IMR-90 (cell line): ENCODE results near the gene MICB.

ENCODE experiments used
- BHLHE40 ChIP-seq: fragments of 150-350 bp; IDR thresholded peaks from 2 replicates; pipeline ENCODE4 v1.6.1; 2016; ENCODE audit warnings: mild to moderate bottlenecking, low read depth, low read length
- CEBPB ChIP-seq: IDR thresholded peaks from 2 replicates; pipeline ENCODE4 v1.6.1; 2012; ENCODE audit warnings: low read depth, low read length, improper control_type of control experiment
- CHD1 ChIP-seq: IDR thresholded peaks from 2 replicates; pipeline ENCODE4 v1.6.1; 2012; ENCODE audit warnings: low read depth, low read length, improper control_type of control experiment
- FOS ChIP-seq: fragments of 150-350 bp; IDR thresholded peaks from 2 replicates; pipeline ENCODE4 v1.6.1; 2016; ENCODE audit warnings: low read depth, low read length
- MAFK ChIP-seq: IDR thresholded peaks from 2 replicates; pipeline ENCODE4 v1.6.1; 2012; ENCODE audit warnings: low read depth, low read length, improper control_type of control experiment
- MAZ ChIP-seq: IDR thresholded peaks from 2 replicates; pipeline ENCODE4 v1.6.1; 2012; ENCODE audit warnings: low read depth, mild to moderate bottlenecking, low read length, improper control_type of control experiment, moderate library complexity, borderline replicate concordance
- MXI1 ChIP-seq: IDR thresholded peaks from 2 replicates; pipeline ENCODE4 v1.6.1; 2012; ENCODE audit warnings: low read depth, mild to moderate bottlenecking, low read length, moderate library complexity, borderline replicate concordance
- NFE2L2 ChIP-seq: fragments of 150-350 bp; IDR thresholded peaks from 2 replicates; pipeline ENCODE4 v1.6.1; 2016; ENCODE audit warnings: low read depth, mild to moderate bottlenecking, low read length
- POLR2A ChIP-seq: IDR thresholded peaks from 2 replicates; pipeline ENCODE4 v1.6.1; 2012; ENCODE audit warnings: mild to moderate bottlenecking, low read depth, low read length
- RAD21 ChIP-seq: IDR thresholded peaks from 2 replicates; pipeline ENCODE4 v1.6.1; 2012; ENCODE audit warnings: low read length, improper control_type of control experiment
- RCOR1 ChIP-seq: IDR thresholded peaks from 2 replicates; pipeline ENCODE4 v1.6.1; 2012; ENCODE audit warnings: mild to moderate bottlenecking, low read length, improper control_type of control experiment; ENCODE audit not compliant: insufficient replicate concordance
- RFX5 ChIP-seq: IDR thresholded peaks from 2 replicates; pipeline ENCODE4 v1.8.0; 2012; ENCODE audit warnings: low read depth, mild to moderate bottlenecking, low read length, moderate library complexity
- TF ChIP-seq, protein P1 (sequence below): conservative IDR thresholded peaks from 2 replicates; pipeline ENCODE4 v1.5.1; 2012; ENCODE audit warnings: mild to moderate bottlenecking, low read depth, low read length, improper control_type of control experiment
- TF ChIP-seq, protein P2 (sequence below): fragments of 150-350 bp; IDR thresholded peaks from 2 replicates; pipeline ENCODE4 v1.6.1; 2016; ENCODE audit warnings: low read depth, mild to moderate bottlenecking, low read length, moderate library complexity, borderline replicate concordance

DNA sequence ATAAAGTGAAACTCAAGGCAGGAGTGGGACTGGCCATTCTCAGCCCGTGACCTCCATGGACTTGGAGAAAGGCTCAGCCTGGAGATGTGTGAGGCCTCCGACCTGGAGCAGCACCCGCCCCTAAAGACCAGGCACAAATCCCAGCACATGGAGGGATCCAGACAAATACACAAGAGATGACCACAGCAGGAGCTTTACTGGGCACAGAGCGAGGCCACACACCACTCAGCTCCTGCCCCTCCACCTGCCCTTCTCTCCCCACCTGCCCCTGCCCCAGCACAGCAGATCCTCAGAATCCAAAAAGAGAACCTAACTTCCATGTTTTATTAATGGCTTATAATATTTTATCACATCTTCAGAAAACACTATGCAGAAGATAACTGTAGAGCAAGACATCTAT lies 20.4 kb upstream of the MICB start:
- TF ChIP-seq, protein P1, sequence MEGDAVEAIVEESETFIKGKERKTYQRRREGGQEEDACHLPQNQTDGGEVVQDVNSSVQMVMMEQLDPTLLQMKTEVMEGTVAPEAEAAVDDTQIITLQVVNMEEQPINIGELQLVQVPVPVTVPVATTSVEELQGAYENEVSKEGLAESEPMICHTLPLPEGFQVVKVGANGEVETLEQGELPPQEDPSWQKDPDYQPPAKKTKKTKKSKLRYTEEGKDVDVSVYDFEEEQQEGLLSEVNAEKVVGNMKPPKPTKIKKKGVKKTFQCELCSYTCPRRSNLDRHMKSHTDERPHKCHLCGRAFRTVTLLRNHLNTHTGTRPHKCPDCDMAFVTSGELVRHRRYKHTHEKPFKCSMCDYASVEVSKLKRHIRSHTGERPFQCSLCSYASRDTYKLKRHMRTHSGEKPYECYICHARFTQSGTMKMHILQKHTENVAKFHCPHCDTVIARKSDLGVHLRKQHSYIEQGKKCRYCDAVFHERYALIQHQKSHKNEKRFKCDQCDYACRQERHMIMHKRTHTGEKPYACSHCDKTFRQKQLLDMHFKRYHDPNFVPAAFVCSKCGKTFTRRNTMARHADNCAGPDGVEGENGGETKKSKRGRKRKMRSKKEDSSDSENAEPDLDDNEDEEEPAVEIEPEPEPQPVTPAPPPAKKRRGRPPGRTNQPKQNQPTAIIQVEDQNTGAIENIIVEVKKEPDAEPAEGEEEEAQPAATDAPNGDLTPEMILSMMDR: no peak
- TF ChIP-seq POLR2A (no peak), RAD21 (no peak), CHD1 (no peak), MAZ (no peak), RFX5 (no peak), MXI1 (no peak), RCOR1 (no peak), FOS (no peak), BHLHE40 (no peak), MAFK (no peak), NFE2L2 (no peak), CEBPB (no peak)
- TF ChIP-seq, protein P2, sequence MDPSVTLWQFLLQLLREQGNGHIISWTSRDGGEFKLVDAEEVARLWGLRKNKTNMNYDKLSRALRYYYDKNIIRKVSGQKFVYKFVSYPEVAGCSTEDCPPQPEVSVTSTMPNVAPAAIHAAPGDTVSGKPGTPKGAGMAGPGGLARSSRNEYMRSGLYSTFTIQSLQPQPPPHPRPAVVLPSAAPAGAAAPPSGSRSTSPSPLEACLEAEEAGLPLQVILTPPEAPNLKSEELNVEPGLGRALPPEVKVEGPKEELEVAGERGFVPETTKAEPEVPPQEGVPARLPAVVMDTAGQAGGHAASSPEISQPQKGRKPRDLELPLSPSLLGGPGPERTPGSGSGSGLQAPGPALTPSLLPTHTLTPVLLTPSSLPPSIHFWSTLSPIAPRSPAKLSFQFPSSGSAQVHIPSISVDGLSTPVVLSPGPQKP: no peak
